OCI-LY1 (cell line): ENCODE data around the gene NR5A1.

Source experiments
- H2AFZ ChIP-seq: fragments of 200-600 bp; sonication (generic), shearing (Covaris generic); 2 replicates; pipeline ENCODE4 v1.6.0; 2014; ENCODE audit warnings: antibody characterized with exemption, mild to moderate bottlenecking, low read length
- H3F3A ChIP-seq: fragments of 200-600 bp; sonication (generic), shearing (Covaris generic); 2 replicates; pipeline ENCODE4 v1.6.0; 2014; ENCODE audit warnings: mild to moderate bottlenecking, antibody characterized with exemption, low read length, moderate library complexity; ENCODE audit not compliant: insufficient read depth
- H3K27ac ChIP-seq: fragments of 200-600 bp; sonication (generic); 2 replicates; pipeline ENCODE4 v1.5.1; 2014; ENCODE audit warnings: low read length, mixed run types, mild to moderate bottlenecking, low read depth; ENCODE audit not compliant: poor library complexity, severe bottlenecking
- H3K27me3 ChIP-seq: fragments of 200-600 bp; sonication (generic); 2 replicates; pipeline ENCODE4 v1.6.0; 2014; ENCODE audit warnings: antibody characterized with exemption, mild to moderate bottlenecking, low read length, moderate library complexity; ENCODE audit not compliant: insufficient read depth
- H3K36me3 ChIP-seq: fragments of 200-600 bp; sonication (generic); 2 replicates; pipeline ENCODE4 v1.6.1; 2014; ENCODE audit warnings: mild to moderate bottlenecking, antibody characterized with exemption, low read length, moderate library complexity, mixed read lengths; ENCODE audit not compliant: insufficient read depth
- H3K4me1 ChIP-seq: fragments of 200-600 bp; sonication (generic); 2 replicates; pipeline ENCODE4 v1.5.1; 2014; ENCODE audit warnings: mild to moderate bottlenecking, low read length, moderate library complexity; ENCODE audit not compliant: insufficient read depth, severe bottlenecking
- H3K4me2 ChIP-seq: fragments of 200-600 bp; sonication (generic), shearing (Covaris generic); 2 replicates; pipeline ENCODE4 v1.6.1; 2014; ENCODE audit warnings: low read length
- H3K4me3 ChIP-seq: fragments of 200-600 bp; sonication (generic); 2 replicates; pipeline ENCODE4 v1.5.1; 2014; ENCODE audit warnings: low read length, low read depth, mild to moderate bottlenecking, mixed read lengths; ENCODE audit not compliant: poor library complexity, severe bottlenecking
- H3K79me2 ChIP-seq: fragments of 200-600 bp; shearing (Covaris generic); 2 replicates; pipeline ENCODE4 v1.6.1; 2016; ENCODE audit warnings: mixed run types, low read length, mixed read lengths; ENCODE audit not compliant: insufficient read depth
- H3K9ac ChIP-seq: fragments of 200-600 bp; sonication (generic), shearing (Covaris generic); 2 replicates; pipeline ENCODE4 v1.6.1; 2014; ENCODE audit warnings: mild to moderate bottlenecking, low read length, mixed read lengths
- H3K9me2 ChIP-seq: fragments of 200-600 bp; sonication (generic), shearing (Covaris generic); 2 replicates; pipeline ENCODE4 v1.6.1; 2014; ENCODE audit warnings: low read depth, mild to moderate bottlenecking, low read length, mixed read lengths
- H3K9me3 ChIP-seq: fragments of 200-600 bp; shearing (Covaris generic); 2 replicates; pipeline ENCODE4 v1.6.1; 2014; ENCODE audit warnings: low read length, mixed read lengths
- H4K20me1 ChIP-seq: fragments of 200-600 bp; sonication (generic), shearing (Covaris generic); 2 replicates; pipeline ENCODE4 v1.6.0; 2016; ENCODE audit warnings: mild to moderate bottlenecking, low read length; ENCODE audit not compliant: insufficient read depth
- EZH2 ChIP-seq: fragments of 200-600 bp; sonication (generic), shearing (Covaris generic); IDR thresholded peaks from 2 replicates; pipeline ENCODE4 v1.8.0; 2017; ENCODE audit warnings: borderline replicate concordance, mixed run types, mild to moderate bottlenecking, antibody characterized with exemption, low read length, moderate library complexity, mixed read lengths
- TF ChIP-seq, protein P1 (sequence below): fragments of 200-600 bp; sonication (generic), shearing (Covaris generic); IDR thresholded peaks from 2 replicates; pipeline ENCODE4 v1.5.1; 2017; ENCODE audit warnings: mild to moderate bottlenecking, antibody characterized with exemption, low read length, moderate library complexity, mixed read lengths

NR5A1 gene

DNA sequence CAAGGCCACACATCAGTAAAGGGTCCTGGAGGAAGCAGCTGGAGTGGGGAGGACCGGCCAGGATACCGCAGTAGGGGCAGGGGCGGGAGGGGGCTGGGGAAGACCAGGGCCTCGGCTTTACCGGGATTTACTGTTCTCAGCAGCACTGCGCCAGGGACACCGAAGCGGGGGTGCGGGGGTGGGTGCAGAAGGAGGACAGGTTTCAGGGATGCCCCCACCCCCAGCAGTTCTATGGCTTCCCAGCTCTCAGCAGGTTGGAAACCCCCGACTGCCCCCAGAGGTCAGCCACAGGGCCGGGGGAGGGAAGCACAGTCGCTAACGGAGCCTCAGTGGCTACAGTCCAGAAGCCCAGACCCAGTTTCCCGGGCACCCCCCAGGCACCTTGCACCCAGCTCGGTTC lies 21.3 kb downstream of the NR5A1 start:
- H3K9ac ChIP-seq = no peak overlapping the region

DNA sequence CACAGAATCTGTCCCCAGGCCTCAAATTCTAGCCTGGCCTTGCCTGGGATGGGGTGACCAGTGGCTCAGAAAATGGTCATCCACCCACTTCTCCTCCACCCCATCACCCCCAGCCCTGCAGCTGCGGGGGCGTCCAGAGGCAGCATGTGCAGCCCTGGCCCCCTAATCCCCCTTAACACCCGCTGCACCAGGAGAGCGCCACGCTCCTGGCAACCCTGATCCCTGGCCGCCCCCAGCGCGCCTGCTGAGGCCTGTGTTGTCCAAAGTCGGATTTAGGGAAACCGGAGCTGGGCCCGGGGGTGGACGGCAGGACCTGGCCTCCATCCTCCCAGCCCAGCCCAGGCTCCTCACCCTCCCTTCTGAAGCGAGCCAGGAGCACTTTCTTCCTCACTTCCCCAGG lies 22.0 kb downstream of the NR5A1 start:
- no peaks in the 10 kb centered on the region for H3K9me3 ChIP-seq
- H3F3A ChIP-seq = no peaks in the 10 kb centered on the region

More for the DNA sequence above, 21.3 kb downstream of the NR5A1 start:
- no peaks in the 10 kb centered on the region for H3K9me3 ChIP-seq
- H3K27me3 ChIP-seq = no peaks in the 10 kb centered on the region
- no peak overlapping the region for H3K4me2 ChIP-seq
- H4K20me1 ChIP-seq = no peaks in the 10 kb centered on the region
- no peak overlapping the region for H2AFZ ChIP-seq
- no peaks in the 10 kb centered on the region for H3K79me2 ChIP-seq
- H3K27ac ChIP-seq = no peak overlapping the region
- TF ChIP-seq, protein P1, sequence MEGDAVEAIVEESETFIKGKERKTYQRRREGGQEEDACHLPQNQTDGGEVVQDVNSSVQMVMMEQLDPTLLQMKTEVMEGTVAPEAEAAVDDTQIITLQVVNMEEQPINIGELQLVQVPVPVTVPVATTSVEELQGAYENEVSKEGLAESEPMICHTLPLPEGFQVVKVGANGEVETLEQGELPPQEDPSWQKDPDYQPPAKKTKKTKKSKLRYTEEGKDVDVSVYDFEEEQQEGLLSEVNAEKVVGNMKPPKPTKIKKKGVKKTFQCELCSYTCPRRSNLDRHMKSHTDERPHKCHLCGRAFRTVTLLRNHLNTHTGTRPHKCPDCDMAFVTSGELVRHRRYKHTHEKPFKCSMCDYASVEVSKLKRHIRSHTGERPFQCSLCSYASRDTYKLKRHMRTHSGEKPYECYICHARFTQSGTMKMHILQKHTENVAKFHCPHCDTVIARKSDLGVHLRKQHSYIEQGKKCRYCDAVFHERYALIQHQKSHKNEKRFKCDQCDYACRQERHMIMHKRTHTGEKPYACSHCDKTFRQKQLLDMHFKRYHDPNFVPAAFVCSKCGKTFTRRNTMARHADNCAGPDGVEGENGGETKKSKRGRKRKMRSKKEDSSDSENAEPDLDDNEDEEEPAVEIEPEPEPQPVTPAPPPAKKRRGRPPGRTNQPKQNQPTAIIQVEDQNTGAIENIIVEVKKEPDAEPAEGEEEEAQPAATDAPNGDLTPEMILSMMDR = no peak
- TF ChIP-seq EZH2 = no peak
- no peaks in the 10 kb centered on the region for H3K9me2 ChIP-seq
- no peak overlapping the region for H3K4me3 ChIP-seq
- H3K4me1 ChIP-seq = no peaks in the 10 kb centered on the region
- H3K36me3 ChIP-seq = no peaks in the 10 kb centered on the region
- no peaks in the 10 kb centered on the region for H3F3A ChIP-seq

DNA sequence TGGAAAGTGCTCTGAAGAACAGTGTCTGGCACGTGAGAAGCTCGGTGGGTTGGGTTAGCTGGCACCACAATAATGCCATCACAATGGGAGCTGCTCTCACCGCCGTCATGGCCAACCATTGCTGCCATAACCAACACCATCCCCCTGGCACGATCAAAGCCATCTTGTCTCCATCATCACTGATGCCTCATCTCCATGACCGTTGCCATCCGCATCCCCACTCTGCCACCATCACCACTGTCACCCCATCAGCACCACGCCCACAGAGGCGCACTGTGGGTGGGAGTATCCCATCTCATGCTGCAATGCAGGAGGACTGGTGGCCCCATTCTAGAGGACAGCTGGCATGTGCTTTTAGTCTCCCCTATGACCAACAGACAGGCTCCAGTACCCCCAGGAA lies 23.7 kb downstream of the NR5A1 start:
- H3K4me2 ChIP-seq = no peak overlapping the region
- no peaks in the 10 kb centered on the region for H3K9me2 ChIP-seq
- peaks cover 10% of the 10 kb centered on the region for H3K4me1 ChIP-seq
- no peak overlapping the region for H3K4me3 ChIP-seq
- H3K9ac ChIP-seq = no peak overlapping the region
- TF ChIP-seq EZH2 = no peak
- TF ChIP-seq, protein P1 = no peak
- H3K27ac ChIP-seq = no peak overlapping the region
- no peaks in the 10 kb centered on the region for H3K27me3 ChIP-seq
- H2AFZ ChIP-seq = no peak overlapping the region
- no peaks in the 10 kb centered on the region for H3K9me3 ChIP-seq
- no peaks in the 10 kb centered on the region for H3F3A ChIP-seq
- no peaks in the 10 kb centered on the region for H4K20me1 ChIP-seq
- no peaks in the 10 kb centered on the region for H3K36me3 ChIP-seq
- no peaks in the 10 kb centered on the region for H3K79me2 ChIP-seq

More for the DNA sequence above, 22.0 kb downstream of the NR5A1 start:
- Histone ChIP-seq H4K20me1 (no peaks in the 10 kb centered on the region), H3K27ac (no peak overlapping the region), H2AFZ (no peak overlapping the region), H3K4me3 (no peak overlapping the region), H3K9ac (no peak overlapping the region), H3K27me3 (no peaks in the 10 kb centered on the region), H3K4me1 (peaks cover 6% of the 10 kb centered on the region), H3K79me2 (no peaks in the 10 kb centered on the region), H3K4me2 (no peak overlapping the region), H3K9me2 (no peaks in the 10 kb centered on the region), H3K36me3 (no peaks in the 10 kb centered on the region)
- TF ChIP-seq, protein P1 = no peak
- no peak for TF ChIP-seq EZH2
